Skeletal muscle satellite cell (primary cell): ENCODE results near the gene KIZ.

Experiments
- H3K27me3 ChIP-seq: 2 replicates; pipeline ENCODE4 v1.7.0; 2013; ENCODE audit warnings: low read length; ENCODE audit not compliant: control insufficient read depth, insufficient read depth
- H3K36me3 ChIP-seq: 2 replicates; pipeline ENCODE4 v1.7.0; 2013; ENCODE audit warnings: mild to moderate bottlenecking, control low read depth, low read length; ENCODE audit not compliant: insufficient read depth
- H3K4me1 ChIP-seq: 2 replicates; pipeline ENCODE4 v1.7.0; 2013; ENCODE audit warnings: low read length; ENCODE audit not compliant: control insufficient read depth, insufficient read depth
- H3K4me2 ChIP-seq: 2 replicates; pipeline ENCODE4 v1.7.0; 2013; ENCODE audit warnings: mild to moderate bottlenecking, low read length
- H3K4me3 ChIP-seq: 2 replicates; pipeline ENCODE4 v1.7.0; 2013; ENCODE audit warnings: low read length
- H3K9ac ChIP-seq: 2 replicates; pipeline ENCODE4 v1.7.0; 2013; ENCODE audit warnings: mild to moderate bottlenecking, low read depth, low read length, moderate library complexity
- H3K9me3 ChIP-seq: replicated peaks from 2 replicates; pipeline ENCODE4 v1.7.0; 2013; ENCODE audit warnings: mild to moderate bottlenecking, control low read depth, low read length

Gene KIZ

DNA sequence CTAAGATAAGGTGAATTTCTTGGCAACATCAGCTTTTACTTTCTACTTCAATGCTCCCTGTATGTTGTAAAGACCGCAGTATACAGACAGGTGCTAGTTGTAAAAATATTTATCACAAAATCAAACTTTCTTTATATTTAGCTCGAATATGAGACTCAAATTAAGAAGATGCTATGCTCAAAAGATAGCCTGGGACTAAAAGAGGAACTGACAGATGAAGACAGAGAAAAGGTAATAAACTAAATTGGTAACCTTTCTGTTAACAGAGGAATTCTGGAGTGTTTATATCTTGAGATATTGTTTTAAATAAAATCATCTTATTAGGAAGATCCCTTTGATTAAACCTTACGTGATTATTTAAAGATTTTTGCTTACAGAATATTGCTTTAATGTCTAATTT is 19.5 kb downstream of the KIZ start:
- H3K36me3 ChIP-seq: no peaks in the 10 kb centered on the region
- H3K4me1 ChIP-seq: peaks cover 7% of the 10 kb centered on the region
- no peak overlapping the region for H3K4me3 ChIP-seq
- no peak overlapping the region for H3K9ac ChIP-seq
- H3K27me3 ChIP-seq: no peaks in the 10 kb centered on the region
- H3K4me2 ChIP-seq: no peak overlapping the region
- no peaks in the 10 kb centered on the region for H3K9me3 ChIP-seq

DNA sequence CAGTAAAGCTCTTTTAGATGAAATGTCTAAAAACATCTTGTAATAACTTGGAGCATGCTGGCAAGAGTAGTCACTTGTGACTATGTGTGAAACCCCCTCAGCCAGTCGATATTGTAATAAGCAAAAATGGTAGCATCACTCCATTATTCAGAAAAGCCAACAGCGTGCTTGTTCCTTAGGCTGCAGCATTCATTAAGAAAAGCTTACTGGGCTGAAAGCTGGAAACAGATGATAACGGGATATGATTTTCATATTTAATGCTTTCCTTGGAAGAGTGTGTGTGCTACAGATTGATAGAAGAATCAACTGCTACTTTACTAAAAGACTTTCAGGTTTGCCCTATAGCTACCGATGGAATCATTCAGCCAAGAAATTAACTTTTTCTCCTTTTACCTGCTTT is 20.3 kb downstream of the KIZ start:
- H3K9ac ChIP-seq: no peak overlapping the region
- peaks cover 7% of the 10 kb centered on the region for H3K4me1 ChIP-seq
- H3K36me3 ChIP-seq: no peaks in the 10 kb centered on the region
- no peak overlapping the region for H3K4me2 ChIP-seq
- no peaks in the 10 kb centered on the region for H3K27me3 ChIP-seq
- H3K9me3 ChIP-seq: no peaks in the 10 kb centered on the region
- H3K4me3 ChIP-seq: no peak overlapping the region

DNA sequence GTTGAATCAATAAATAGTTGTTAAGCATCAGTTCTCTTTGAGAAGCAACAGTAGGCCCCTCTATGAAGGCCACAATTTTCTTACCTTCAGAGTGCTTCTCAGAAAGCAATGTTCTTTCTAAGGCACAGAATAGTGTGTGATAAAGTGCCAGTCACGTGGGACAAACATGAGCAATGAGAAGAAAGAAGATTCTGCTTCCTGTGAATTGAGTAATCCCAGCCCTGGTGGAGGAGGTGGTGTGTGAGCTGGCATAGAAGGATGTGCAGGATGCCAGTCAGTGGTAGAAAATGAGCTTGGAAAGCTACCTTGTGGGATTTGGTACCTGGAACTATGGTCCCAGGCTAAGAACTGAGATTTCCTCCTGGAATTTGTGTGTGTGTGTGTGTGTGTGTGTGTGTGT is 21.7 kb downstream of the KIZ start:
- Histone ChIP-seq H3K9me3 (no peaks in the 10 kb centered on the region), H3K4me1 (peaks cover 7% of the 10 kb centered on the region)

DNA sequence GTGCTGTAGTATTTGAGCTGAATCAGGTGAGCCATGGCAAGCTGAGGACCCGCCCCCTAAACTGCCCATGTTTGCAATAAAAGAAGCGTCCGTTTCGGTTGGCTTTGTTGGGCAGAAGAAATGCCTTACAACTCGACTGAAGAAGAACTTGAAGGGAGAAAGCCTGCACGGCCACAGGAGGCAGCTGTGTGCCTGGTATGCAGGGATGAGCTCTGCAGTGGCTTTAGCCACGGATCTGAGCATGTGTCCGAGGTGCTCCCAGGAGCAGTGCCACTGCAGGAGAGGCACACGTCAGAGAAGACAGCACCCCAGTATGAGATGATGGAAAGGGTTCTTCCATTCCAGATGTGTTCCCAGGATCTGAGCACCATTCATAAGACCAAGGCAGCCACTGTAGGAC is 23.5 kb downstream of the KIZ start:
- no peak overlapping the region for H3K9ac ChIP-seq
- peaks cover 7% of the 10 kb centered on the region for H3K4me1 ChIP-seq
- H3K9me3 ChIP-seq: no peaks in the 10 kb centered on the region
- H3K27me3 ChIP-seq: no peaks in the 10 kb centered on the region
- no peak overlapping the region for H3K4me2 ChIP-seq
- H3K36me3 ChIP-seq: no peaks in the 10 kb centered on the region
- H3K4me3 ChIP-seq: no peak overlapping the region

More for the DNA sequence above, 21.7 kb downstream of the KIZ start:
- no peak overlapping the region for H3K4me3 ChIP-seq
- H3K36me3 ChIP-seq: no peaks in the 10 kb centered on the region
- H3K9ac ChIP-seq: no peak overlapping the region
- H3K27me3 ChIP-seq: no peaks in the 10 kb centered on the region
- peak overlapping the region; percentile 16 for H3K4me2 ChIP-seq

DNA sequence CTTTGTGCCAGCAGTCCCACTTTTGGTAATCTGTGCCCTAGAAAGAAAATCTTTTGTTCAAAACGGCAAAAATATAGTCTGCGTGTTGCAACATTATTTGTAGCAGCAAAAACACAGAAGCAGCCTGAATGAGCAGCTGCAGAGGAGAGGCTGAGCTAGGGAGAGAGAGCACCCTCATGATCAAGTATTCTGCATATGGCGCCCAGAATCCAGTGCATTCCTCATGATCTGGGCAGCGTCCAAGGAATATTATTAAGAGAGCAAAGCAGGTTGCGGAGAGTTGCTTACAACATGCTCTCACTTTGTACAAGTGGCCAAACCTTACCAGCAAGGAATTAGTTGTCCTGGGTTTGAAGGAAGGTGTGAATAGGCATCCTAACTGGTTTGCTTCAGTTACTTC is 25.9 kb downstream of the KIZ start:
- Histone ChIP-seq H3K27me3 (no peaks in the 10 kb centered on the region), H3K4me3 (no peak overlapping the region), H3K9ac (no peak overlapping the region), H3K36me3 (no peaks in the 10 kb centered on the region), H3K9me3 (no peaks in the 10 kb centered on the region), H3K4me1 (peaks cover 7% of the 10 kb centered on the region), H3K4me2 (no peak overlapping the region)

DNA sequence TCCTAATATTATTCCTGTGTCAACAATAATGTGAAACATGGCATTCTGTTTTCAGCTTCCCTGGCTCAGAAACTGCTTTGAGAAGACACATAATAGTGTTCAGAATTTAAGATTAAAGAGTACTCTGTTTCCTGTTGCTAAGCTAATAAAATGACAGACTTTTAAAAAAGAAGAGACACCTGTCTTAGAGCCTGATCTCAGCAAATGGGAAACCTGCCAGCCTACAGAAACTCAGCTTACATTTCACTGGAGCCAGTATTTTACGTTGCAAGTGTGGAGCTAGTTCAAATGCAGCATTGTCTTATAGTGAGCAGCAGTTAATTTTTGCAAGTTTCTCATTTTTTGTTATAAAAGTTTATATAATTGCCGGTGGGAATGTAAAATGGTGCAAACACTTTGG is 28.8 kb downstream of the KIZ start:
- H3K9ac ChIP-seq: no peak overlapping the region
- H3K27me3 ChIP-seq: no peaks in the 10 kb centered on the region
- no peak overlapping the region for H3K4me2 ChIP-seq

DNA sequence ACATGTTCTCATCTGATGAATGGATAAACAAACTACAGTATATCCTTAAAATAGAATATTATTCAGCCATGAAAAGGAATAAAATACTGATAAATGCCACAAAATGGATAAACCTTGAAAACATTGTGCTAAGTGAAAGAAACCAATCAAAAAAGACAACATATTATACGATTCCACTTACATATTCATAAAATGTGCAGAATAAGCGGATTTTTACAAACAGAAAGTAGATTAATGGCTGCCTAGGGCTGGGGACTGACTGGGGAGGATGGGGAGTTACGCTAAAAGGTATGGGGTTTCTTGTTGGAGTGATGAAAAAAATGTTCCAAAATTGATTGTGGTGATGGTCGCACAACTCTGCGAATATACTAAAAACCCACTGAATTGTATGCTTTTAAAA is 29.4 kb downstream of the KIZ start:
- no peaks in the 10 kb centered on the region for H3K36me3 ChIP-seq
- H3K9ac ChIP-seq: no peak overlapping the region
- no peak overlapping the region for H3K4me3 ChIP-seq
- H3K4me1 ChIP-seq: no peaks in the 10 kb centered on the region
- H3K27me3 ChIP-seq: no peaks in the 10 kb centered on the region
- no peak overlapping the region for H3K4me2 ChIP-seq
- H3K9me3 ChIP-seq: no peaks in the 10 kb centered on the region

More for the DNA sequence above, 28.8 kb downstream of the KIZ start:
- Histone ChIP-seq H3K9me3 (no peaks in the 10 kb centered on the region), H3K4me3 (no peak overlapping the region), H3K4me1 (no peaks in the 10 kb centered on the region), H3K36me3 (no peaks in the 10 kb centered on the region)

DNA sequence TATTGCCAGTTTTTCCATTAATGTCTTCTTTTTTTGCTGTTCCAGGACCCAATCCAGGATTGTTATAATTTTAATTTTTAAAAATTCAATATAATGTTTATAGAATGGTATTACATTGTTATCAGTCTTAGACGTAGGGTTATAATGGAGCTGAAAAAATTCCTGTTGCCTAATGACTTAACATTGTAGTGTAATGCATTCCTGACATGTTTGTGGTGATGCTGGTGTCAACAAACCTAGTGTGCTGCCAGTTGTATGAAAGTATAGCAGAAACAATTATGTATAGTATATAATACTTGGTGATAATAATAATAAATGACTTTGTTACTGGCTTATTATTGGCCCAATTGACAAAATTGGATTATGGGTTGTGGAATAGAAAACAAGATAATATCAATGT is 30.4 kb downstream of the KIZ start:
- Histone ChIP-seq H3K27me3 (no peaks in the 10 kb centered on the region), H3K9ac (no peak overlapping the region), H3K36me3 (no peaks in the 10 kb centered on the region), H3K4me1 (no peaks in the 10 kb centered on the region), H3K9me3 (no peaks in the 10 kb centered on the region), H3K4me2 (no peak overlapping the region), H3K4me3 (no peak overlapping the region)

DNA sequence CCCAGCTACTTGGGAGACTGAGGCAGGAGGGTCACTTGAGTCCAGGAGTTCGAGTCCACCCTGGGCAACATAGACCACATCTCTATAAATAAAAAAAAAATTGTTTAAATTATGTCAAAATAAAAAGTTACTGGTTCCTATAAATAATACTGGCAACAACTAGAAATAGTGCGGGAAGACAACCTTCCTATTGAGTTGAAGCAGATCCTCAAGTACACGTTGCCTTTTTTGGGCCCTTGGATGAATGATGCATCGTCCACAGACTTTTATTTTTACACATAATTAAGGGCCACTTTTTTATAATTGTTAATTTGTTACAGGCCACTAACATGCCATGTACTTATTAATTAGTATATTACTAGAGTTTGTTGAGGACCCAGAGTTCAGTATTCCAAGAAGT is 31.1 kb downstream of the KIZ start:
- H3K27me3 ChIP-seq: no peaks in the 10 kb centered on the region
- no peaks in the 10 kb centered on the region for H3K4me1 ChIP-seq
- no peak overlapping the region for H3K4me2 ChIP-seq
- no peaks in the 10 kb centered on the region for H3K36me3 ChIP-seq
- no peak overlapping the region for H3K9ac ChIP-seq
- H3K9me3 ChIP-seq: no peaks in the 10 kb centered on the region
- no peak overlapping the region for H3K4me3 ChIP-seq

DNA sequence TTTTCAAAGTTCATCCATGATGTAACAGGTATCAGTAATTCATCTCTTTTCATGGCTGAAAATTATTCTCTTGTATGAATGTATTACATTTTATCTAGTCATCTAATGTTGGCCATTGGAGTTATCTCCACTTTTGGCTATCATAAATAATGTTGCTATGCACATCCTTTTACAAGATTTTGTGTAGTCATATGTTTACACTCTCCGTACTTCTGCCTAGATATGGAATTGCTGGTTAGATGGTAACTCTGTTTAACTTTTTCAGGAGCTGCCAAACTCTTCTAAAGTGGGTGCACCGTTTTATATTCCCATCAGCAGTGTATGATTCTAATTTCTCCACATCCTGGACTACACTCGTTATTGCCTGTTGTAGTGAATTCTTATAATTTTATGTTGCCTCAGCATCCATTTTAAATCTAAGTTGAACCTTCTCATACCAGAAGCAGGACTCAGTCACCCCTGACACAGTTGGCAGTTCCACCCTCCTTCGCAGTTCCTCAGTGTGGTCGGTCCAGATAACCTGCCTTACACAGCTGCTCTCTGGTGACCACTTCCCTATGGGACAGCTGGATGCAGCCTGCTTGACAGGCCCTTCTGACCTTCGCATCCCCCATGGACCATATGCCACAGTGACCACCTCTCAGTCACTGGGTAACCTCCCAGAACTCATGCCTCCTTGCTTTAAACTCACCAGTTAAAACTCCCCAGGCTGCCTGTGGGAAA is 33.9 kb downstream of the KIZ start:
- Histone ChIP-seq H3K9ac (no peak overlapping the region), H3K4me1 (no peaks in the 10 kb centered on the region), H3K9me3 (no peaks in the 10 kb centered on the region), H3K27me3 (no peaks in the 10 kb centered on the region), H3K4me3 (no peak overlapping the region), H3K4me2 (no peak overlapping the region), H3K36me3 (no peaks in the 10 kb centered on the region)

DNA sequence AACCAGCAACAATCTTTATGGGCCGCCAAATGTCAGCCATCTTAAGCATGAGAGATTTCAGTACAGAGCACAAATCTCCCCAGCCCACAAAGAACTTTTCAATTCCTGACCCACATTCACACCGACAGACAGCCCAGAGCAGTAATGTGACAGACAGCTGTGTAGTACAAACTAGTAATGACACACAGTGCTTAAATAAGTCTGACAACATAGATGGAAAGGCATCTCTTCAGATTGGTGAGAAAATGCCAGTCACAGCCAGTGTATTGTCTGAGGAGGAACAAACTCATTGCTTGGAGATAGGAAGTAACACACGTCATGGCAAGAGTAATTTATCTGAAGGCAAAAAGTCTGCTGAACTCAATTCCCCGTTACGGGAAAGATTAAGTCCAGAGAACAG is 36.0 kb downstream of the KIZ start:
- no peak overlapping the region for H3K4me3 ChIP-seq
- H3K4me2 ChIP-seq: no peak overlapping the region
- H3K4me1 ChIP-seq: no peaks in the 10 kb centered on the region
- H3K9me3 ChIP-seq: no peaks in the 10 kb centered on the region
- no peaks in the 10 kb centered on the region for H3K36me3 ChIP-seq
- H3K27me3 ChIP-seq: no peaks in the 10 kb centered on the region
- no peak overlapping the region for H3K9ac ChIP-seq

DNA sequence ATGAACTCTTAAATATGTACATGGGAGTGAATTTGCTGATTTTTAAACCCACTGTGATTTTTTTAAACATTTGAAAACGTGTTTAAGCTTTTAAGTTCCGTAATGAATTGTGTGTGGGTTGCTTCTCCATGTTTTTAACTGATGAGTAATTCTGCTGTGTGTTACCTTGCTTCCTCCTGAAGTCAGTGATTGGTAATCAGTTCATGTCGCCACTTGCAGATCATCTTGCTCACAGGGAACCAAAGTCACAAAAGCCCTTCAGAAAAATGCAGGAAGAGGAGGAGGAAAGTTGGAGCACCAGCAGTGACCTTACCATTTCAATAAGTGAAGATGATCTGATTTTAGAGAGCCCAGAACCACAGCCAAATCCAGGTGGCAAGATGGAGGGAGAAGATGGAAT is 36.7 kb downstream of the KIZ start:
- Histone ChIP-seq H3K4me1 (no peaks in the 10 kb centered on the region), H3K36me3 (no peaks in the 10 kb centered on the region), H3K27me3 (no peaks in the 10 kb centered on the region), H3K4me3 (no peak overlapping the region), H3K9me3 (no peaks in the 10 kb centered on the region), H3K4me2 (no peak overlapping the region), H3K9ac (no peak overlapping the region)
